Endothelial cell of umbilical vein (primary cell): ENCODE results near the gene ARID5A. TPM values are rescaled to one million over a fixed set of nuclear protein-coding genes. Genes with fewer than 3 reads are reported as not detected.

Experiments
- BruUV-seq: library from RNA; stranded (reverse); fragments of 400-500 nt; replicated peaks from 2 replicates; lab custom pipeline; 2021; lab: Mats Ljungman, UMichigan
- CTCF ChIA-PET: fragments of 300-600, 350-600 bp; sonication (Branson Sonifier 250); formaldehyde crosslinking; loops from one replicate; lab custom pipeline; 2021; ENCODE audit warnings: antibody characterized with exemption, inconsistent platforms; lab: Charles Lee
- POLR2A ChIA-PET: fragments of 300-600, 350-600 bp; sonication (Branson Sonifier 250); formaldehyde crosslinking; loops from one replicate; lab custom pipeline; 2021; ENCODE audit warnings: antibody characterized with exemption, inconsistent platforms; lab: Charles Lee
- DNase-seq: peaks from one replicate; pipeline ENCODE4 v3.0.0-alpha.2; 2011; ENCODE audit warnings: low read depth, low spot score
- FAIRE-seq: peaks from 2 replicates; lab custom pipeline; 2011; peaks lifted over from hg19 to GRCh38; lab: Jason Lieb, UNC
- H2AFZ ChIP-seq: 2 replicates; pipeline ENCODE4 v1.6.0; 2012; ENCODE audit warnings: low read depth, low read length, control low read depth, inconsistent platforms
- H3K27ac ChIP-seq: 2 replicates; pipeline ENCODE4 v1.5.1; 2011; ENCODE audit warnings: low read depth, mild to moderate bottlenecking, control low read depth, low read length, moderate library complexity; ENCODE audit not compliant: insufficient read depth
- H3K27me3 ChIP-seq, 2 experiments: 2 replicates each; pipeline versions ENCODE4 v1.6.0 to v1.6.1; 2011; ENCODE audit warnings: low read length in 2 of 2, mixed read lengths in 1 of 2; ENCODE audit not compliant: control insufficient read depth in 2 of 2, insufficient read depth in 2 of 2
- H3K36me3 ChIP-seq, 2 experiments: 2 replicates in 1 of 2; 3 replicates in 1 of 2; pipeline ENCODE4 v1.5.1; 2011; ENCODE audit warnings: low read length in 2 of 2, mild to moderate bottlenecking in 1 of 2, moderate library complexity in 1 of 2; ENCODE audit not compliant: control insufficient read depth in 2 of 2, insufficient read depth in 2 of 2; ENCODE audit errors: extremely low read depth in 1 of 2
- H3K4me1 ChIP-seq: 3 replicates; pipeline ENCODE4 v1.5.1; 2011; ENCODE audit warnings: mild to moderate bottlenecking, low read length; ENCODE audit not compliant: control insufficient read depth, insufficient read depth; ENCODE audit errors: extremely low read depth
- H3K4me2 ChIP-seq: 2 replicates; pipeline ENCODE4 v1.6.1; 2011; ENCODE audit warnings: low read length, control low read depth, mixed read lengths; ENCODE audit not compliant: insufficient read depth
- H3K4me3 ChIP-seq, 3 experiments: fragments of 200-600 bp in 1 of 3; sonication (generic), shearing (Covaris generic) in 1 of 3; replicated peaks in 1 of 3; 2 replicates each; pipeline ENCODE4 v1.5.1; 2011 to 2016; ENCODE audit warnings: control low read depth in 3 of 3, low read length in 3 of 3, mild to moderate bottlenecking in 2 of 3, inconsistent platforms in 1 of 3, low read depth in 1 of 3, moderate library complexity in 1 of 3; ENCODE audit not compliant: insufficient read depth in 1 of 3
- H3K79me2 ChIP-seq: 2 replicates; pipeline ENCODE4 v1.6.0; 2012; ENCODE audit warnings: low read length, inconsistent platforms; ENCODE audit not compliant: control insufficient read depth, insufficient read depth
- H3K9ac ChIP-seq: replicated peaks from 2 replicates; pipeline ENCODE3; 2011; ENCODE audit warnings: low read length, control low read depth; ENCODE audit not compliant: insufficient read depth; ENCODE audit errors: extremely low read depth
- H3K9me1 ChIP-seq: replicated peaks from 3 replicates; pipeline ENCODE4 v1.6.0; 2011; ENCODE audit warnings: mild to moderate bottlenecking, low read length; ENCODE audit not compliant: control insufficient read depth, insufficient read depth; ENCODE audit errors: extremely low read depth
- H3K9me3 ChIP-seq: replicated peaks from 2 replicates; pipeline ENCODE4 v1.5.1; 2012; ENCODE audit warnings: low read length, inconsistent platforms; ENCODE audit not compliant: control insufficient read depth, insufficient read depth
- H4K20me1 ChIP-seq: replicated peaks from 2 replicates; pipeline ENCODE3; 2011; ENCODE audit warnings: mild to moderate bottlenecking, low read length; ENCODE audit not compliant: control insufficient read depth, insufficient read depth; ENCODE audit errors: extremely low read depth
- EZH2 ChIP-seq: IDR thresholded peaks from 2 replicates; pipeline ENCODE4 v1.6.1; 2012; ENCODE audit warnings: borderline replicate concordance, low read depth, mild to moderate bottlenecking, moderate library complexity, low read length, inconsistent platforms; ENCODE audit not compliant: severe bottlenecking
- GATA2 ChIP-seq: IDR thresholded peaks from 2 replicates; pipeline ENCODE4 v1.7.0; 2011; ENCODE audit warnings: low read depth, mild to moderate bottlenecking, moderate library complexity, mixed read lengths, low read length; ENCODE audit not compliant: insufficient read length, insufficient read depth
- dilution Hi-C: fragments of 300-500 bp; cut with MboI; formaldehyde crosslinking; loops from one replicate; pipeline ENCODE4 v1.15.0; 2019; ENCODE audit warnings: low sequenced_read_pairs; ENCODE audit not compliant: extremely low pct_ligation_motif_present
- intact Hi-C: fragments of 100-400 bp; cut with micrococcal nuclease; formaldehyde crosslinking; loops from one replicate; pipeline ENCODE4 v1.10.0; 2022
- polyA plus RNA-seq, 4 experiments: library from polyadenylated mRNA; depleted of rRNA in 3 of 4; stranded (reverse) in 3 of 4; unstranded in 1 of 4; fragments of >200 nt; gene quantifications; 2 replicates each; pipeline versions ENCODE4 v1.2.1 to v1.2.3, GENCODE V29; 2011 to 2012; ENCODE audit warnings: missing spikeins in 1 of 4
- total RNA-seq: library from RNA; stranded (reverse); gene quantifications from 2 replicates; pipeline ENCODE4 v1.2.3, GENCODE V29; 2021
- TF ChIP-seq, protein P1 (sequence below), 2 donors: IDR thresholded peaks; 1 replicate in 1 of 2; 2 replicates in 1 of 2; pipeline ENCODE4 v1.5.1; 2011; ENCODE audit warnings: low read length in 2 of 2, mild to moderate bottlenecking in 2 of 2, moderate library complexity in 2 of 2, control low read depth in 1 of 2, inconsistent platforms in 1 of 2, low read depth in 1 of 2; ENCODE audit not compliant: insufficient read depth in 1 of 2; ENCODE audit errors: extremely low read depth in 1 of 2
- TF ChIP-seq, protein P2 (sequence below): IDR thresholded peaks from 2 replicates; pipeline ENCODE4 v1.6.1; 2011; ENCODE audit not compliant: insufficient read depth, insufficient read length

The ARID5A gene
- total and polyA plus RNA-seq, 2 donors (not counting 3 experiments of a cell fraction or from before 2014, with no cell fraction given), result 18.0 to 24.7 TPM

DNA sequence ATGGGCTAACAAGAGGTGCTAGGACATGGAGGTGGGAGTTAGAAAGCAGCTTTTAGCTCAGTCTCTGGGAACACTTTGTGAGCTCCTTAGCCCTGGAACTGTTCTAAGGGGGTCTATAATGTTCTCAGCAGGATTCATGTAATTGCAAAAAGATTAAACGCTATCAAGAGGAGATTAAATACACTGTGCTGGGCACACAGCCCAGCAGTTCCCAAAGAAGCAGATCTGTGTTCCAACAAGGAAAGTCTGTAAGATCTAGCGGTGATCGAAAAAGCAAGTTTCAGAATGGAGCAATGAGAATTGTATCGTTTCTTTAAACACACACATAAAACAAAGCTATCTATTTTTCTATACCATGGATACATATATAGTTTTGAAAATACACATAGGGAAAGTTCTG is 2.4 kb upstream of the ARID5A start:
- Histone ChIP-seq H3K9ac (no peak overlapping the region), H3K4me3 (no peak overlapping the region)
- dilution Hi-C loops, result no loop called here

More for the DNA sequence above, 2.4 kb upstream of the ARID5A start:
- ChIA-PET CTCF (interaction anchor here (0.7 to 3.8 kb wide), 3 partner anchors 16 to 25 kb away, joined by 3 to 33 read pairs (median 4); no protein-coding TSS in a partner anchor), POLR2A (no interaction called here)
- H3K36me3 ChIP-seq, result no peaks in the 10 kb centered on the region
- FAIRE-seq (no peak), DNase-seq (no peak)
- no TSS peak for BruUV-seq
- H3K4me1 ChIP-seq, result peaks cover 36% of the 10 kb centered on the region
- H3K27me3 ChIP-seq, result no peaks in the 10 kb centered on the region
- intact Hi-C loops, result no loop called here
- TF ChIP-seq, protein P1, sequence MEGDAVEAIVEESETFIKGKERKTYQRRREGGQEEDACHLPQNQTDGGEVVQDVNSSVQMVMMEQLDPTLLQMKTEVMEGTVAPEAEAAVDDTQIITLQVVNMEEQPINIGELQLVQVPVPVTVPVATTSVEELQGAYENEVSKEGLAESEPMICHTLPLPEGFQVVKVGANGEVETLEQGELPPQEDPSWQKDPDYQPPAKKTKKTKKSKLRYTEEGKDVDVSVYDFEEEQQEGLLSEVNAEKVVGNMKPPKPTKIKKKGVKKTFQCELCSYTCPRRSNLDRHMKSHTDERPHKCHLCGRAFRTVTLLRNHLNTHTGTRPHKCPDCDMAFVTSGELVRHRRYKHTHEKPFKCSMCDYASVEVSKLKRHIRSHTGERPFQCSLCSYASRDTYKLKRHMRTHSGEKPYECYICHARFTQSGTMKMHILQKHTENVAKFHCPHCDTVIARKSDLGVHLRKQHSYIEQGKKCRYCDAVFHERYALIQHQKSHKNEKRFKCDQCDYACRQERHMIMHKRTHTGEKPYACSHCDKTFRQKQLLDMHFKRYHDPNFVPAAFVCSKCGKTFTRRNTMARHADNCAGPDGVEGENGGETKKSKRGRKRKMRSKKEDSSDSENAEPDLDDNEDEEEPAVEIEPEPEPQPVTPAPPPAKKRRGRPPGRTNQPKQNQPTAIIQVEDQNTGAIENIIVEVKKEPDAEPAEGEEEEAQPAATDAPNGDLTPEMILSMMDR (IDR thresholded peaks at IDR 0.05; ENCODE audit: extremely low read depth in 1 of 2, insufficient read depth in 1 of 2, low read depth in 1 of 2, low read length in 2 of 2), result no peak
- TF ChIP-seq GATA2 (no peak), EZH2 (no peak)
- TF ChIP-seq, protein P2, sequence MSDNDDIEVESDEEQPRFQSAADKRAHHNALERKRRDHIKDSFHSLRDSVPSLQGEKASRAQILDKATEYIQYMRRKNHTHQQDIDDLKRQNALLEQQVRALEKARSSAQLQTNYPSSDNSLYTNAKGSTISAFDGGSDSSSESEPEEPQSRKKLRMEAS, result no peak
- no peak overlapping the region for H2AFZ ChIP-seq
- no peaks in the 10 kb centered on the region for H3K9me1 ChIP-seq
- H4K20me1 ChIP-seq, result no peaks in the 10 kb centered on the region
- H3K9me3 ChIP-seq, result no peaks in the 10 kb centered on the region
- H3K4me2 ChIP-seq, result no peak overlapping the region
- H3K27ac ChIP-seq, result no peak overlapping the region
- peaks cover 19% of the 10 kb centered on the region for H3K79me2 ChIP-seq
